CD8-positive, alpha-beta memory T cell (primary cell): ENCODE results near the gene EXD1. TPM values are rescaled to one million over a fixed set of nuclear protein-coding genes. Genes with fewer than 3 reads are reported as not detected.

Source experiments
- CTCF ChIA-PET: fragments of 350-600 bp; sonication (Branson Sonifier 250); formaldehyde crosslinking; loops from one replicate; lab custom pipeline; 2021; ENCODE audit warnings: antibody characterized with exemption; lab: Charles Lee
- POLR2A ChIA-PET: fragments of 350-600 bp; sonication (Branson Sonifier 250); formaldehyde crosslinking; loops from one replicate; lab custom pipeline; 2021; ENCODE audit warnings: antibody characterized with exemption; lab: Charles Lee
- DNase-seq, 5 donors: peaks; one replicate each; pipeline versions ENCODE4 v3.0.0 to v3.0.0-alpha.2; 2020 to 2022; ENCODE audit warnings: mixed read lengths in 1 of 5
- H3K27ac ChIP-seq: one replicate; pipeline ENCODE4 v1.7.0; 2013; ENCODE audit warnings: low read depth, mild to moderate bottlenecking, low read length, moderate library complexity
- H3K27me3 ChIP-seq: 2 replicates; pipeline ENCODE4 v1.7.0; 2013; ENCODE audit warnings: low read length, mild to moderate bottlenecking; ENCODE audit not compliant: insufficient read depth, poor library complexity, severe bottlenecking
- H3K36me3 ChIP-seq: 2 replicates; pipeline ENCODE4 v1.7.0; 2013; ENCODE audit warnings: mild to moderate bottlenecking, low read length, moderate library complexity; ENCODE audit not compliant: insufficient read depth
- H3K4me1 ChIP-seq: 2 replicates; pipeline ENCODE4 v1.7.0; 2013; ENCODE audit warnings: mild to moderate bottlenecking, low read length, moderate library complexity; ENCODE audit not compliant: insufficient read depth
- H3K4me3 ChIP-seq: 2 replicates; pipeline ENCODE4 v1.7.0; 2013; ENCODE audit warnings: mild to moderate bottlenecking, low read length
- H3K9me3 ChIP-seq: 2 replicates; pipeline ENCODE4 v1.7.0; 2013; ENCODE audit warnings: mild to moderate bottlenecking, low read length
- H3K27ac Mint-ChIP-seq, 8 donors: one replicate each; pipeline ENCODE4 v1.8.0; 2020 to 2021; ENCODE audit warnings: mixed read lengths in 8 of 8, mild to moderate bottlenecking in 6 of 8, inconsistent platforms in 3 of 8, moderate library complexity in 3 of 8
- H3K27me3 Mint-ChIP-seq, 2 donors: one replicate each; pipeline ENCODE4 v1.8.0; 2020 to 2021; ENCODE audit warnings: mixed read lengths in 2 of 2, mild to moderate bottlenecking in 1 of 2, moderate library complexity in 1 of 2
- H3K36me3 Mint-ChIP-seq, 3 donors: one replicate each; pipeline ENCODE4 v1.8.0; 2020 to 2021; ENCODE audit warnings: mixed read lengths in 3 of 3, inconsistent platforms in 1 of 3, mild to moderate bottlenecking in 1 of 3
- H3K4me1 Mint-ChIP-seq, 3 donors: one replicate each; pipeline ENCODE4 v1.8.0; 2020 to 2021; ENCODE audit warnings: mixed read lengths in 3 of 3, inconsistent platforms in 1 of 3, mild to moderate bottlenecking in 1 of 3
- H3K4me3 Mint-ChIP-seq, 7 donors: one replicate each; pipeline ENCODE4 v1.8.0; 2020 to 2021; ENCODE audit warnings: mixed read lengths in 7 of 7, mild to moderate bottlenecking in 6 of 7, moderate library complexity in 4 of 7, inconsistent platforms in 2 of 7
- H3K9me3 Mint-ChIP-seq, 5 donors: one replicate each; pipeline ENCODE4 v1.8.0; 2020 to 2022; ENCODE audit warnings: mixed read lengths in 5 of 5, mild to moderate bottlenecking in 3 of 5, moderate library complexity in 2 of 5, inconsistent platforms in 1 of 5
- polyA plus RNA-seq: library from polyadenylated mRNA; unstranded; fragments of 300-500 nt; fragmentation: Illumina TruSeq; gene quantifications from one replicate; pipeline ENCODE4 v1.2.3, GENCODE V29; 2021
- total RNA-seq, 2 experiments: library from RNA; stranded (reverse); gene quantifications; one replicate each; pipeline ENCODE4 v1.2.3, GENCODE V29; 2021

The EXD1 gene, protein sequence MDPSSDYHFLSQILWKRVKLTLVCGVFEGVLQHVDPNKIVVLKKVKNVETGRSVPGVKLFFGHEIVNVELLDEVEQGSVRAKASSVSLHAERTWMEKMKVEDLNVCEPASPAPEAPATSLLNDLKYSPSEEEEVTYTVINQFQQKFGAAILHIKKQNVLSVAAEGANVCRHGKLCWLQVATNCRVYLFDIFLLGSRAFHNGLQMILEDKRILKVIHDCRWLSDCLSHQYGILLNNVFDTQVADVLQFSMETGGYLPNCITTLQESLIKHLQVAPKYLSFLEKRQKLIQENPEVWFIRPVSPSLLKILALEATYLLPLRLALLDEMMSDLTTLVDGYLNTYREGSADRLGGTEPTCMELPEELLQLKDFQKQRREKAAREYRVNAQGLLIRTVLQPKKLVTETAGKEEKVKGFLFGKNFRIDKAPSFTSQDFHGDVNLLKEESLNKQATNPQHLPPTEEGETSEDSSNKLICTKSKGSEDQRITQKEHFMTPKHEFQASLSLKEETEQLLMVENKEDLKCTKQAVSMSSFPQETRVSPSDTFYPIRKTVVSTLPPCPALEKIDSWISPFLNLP
- not detected for total RNA-seq
- polyA plus RNA-seq: 0.28 TPM

DNA sequence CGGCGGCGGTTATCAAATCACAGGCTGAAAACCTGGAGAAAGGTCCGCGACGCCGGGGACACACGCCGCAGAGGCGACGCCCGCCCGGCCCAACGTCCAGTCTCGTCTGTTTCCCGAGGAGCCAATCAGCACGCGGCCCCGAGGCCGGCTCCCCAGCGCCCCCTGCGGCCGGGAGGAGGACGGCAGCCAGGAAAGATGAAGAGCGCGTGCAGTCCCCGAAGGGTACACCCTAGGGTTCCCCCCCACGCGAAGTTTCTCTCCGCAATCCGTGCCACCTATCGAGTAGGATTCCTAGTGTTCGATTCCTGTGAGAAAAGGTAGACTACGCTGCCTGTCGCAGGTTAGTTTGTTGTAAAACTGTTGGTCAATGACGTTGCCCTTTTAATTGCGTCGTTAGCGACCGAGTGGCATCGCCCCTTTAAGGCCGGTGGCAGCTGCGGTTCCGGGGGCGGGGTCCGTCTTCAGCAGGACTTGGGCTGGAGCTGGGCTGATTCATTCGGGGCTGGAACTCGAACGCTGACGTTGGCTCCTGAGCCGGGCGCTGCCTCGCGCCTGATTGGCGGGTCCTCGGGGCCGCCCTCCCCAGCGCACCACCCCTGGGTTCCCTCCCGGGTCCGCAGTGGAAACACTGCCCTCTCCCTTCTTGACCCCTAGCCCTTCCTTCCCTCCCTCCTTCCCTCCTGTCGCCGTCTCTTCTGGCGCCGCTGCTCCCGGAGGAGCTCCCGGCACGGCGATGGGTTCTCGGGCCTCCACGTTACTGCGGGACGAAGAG, at the start of gene EXD1, which contains the start of gene CHP1:
Gene EXD1 (minus strand): TSS at position 108 of the 772 bp plus-strand sequence. CDS start 4,182 bp downstream, outside the sequence.
Gene CHP1 (plus strand): TSS at position 619 of the 772 bp plus-strand sequence. CDS start 115 bp downstream, at position 734.
- Mint-ChIP-seq H3K4me3 (peak within 1 kb of the TSS; percentile 88 to 96 (median 90)), H3K36me3 (peaks cover 0 to 9% (median 0%) of the 10 kb centered on the region in 3 donors), H3K27ac (peak within 1 kb of the TSS; percentile 93 to 98 (median 94)), H3K27me3 (no peaks in the 10 kb centered on the region), H3K9me3 (no peaks in the 10 kb centered on the region), H3K4me1 (peaks cover 26 to 49% (median 36%) of the 10 kb centered on the region in 3 donors)
- no peaks in the 10 kb centered on the region for H3K27me3 ChIP-seq
- peak within 1 kb of the TSS; percentile 84 for H3K4me3 ChIP-seq
- H3K27ac ChIP-seq: peak within 1 kb of the TSS; percentile 84
- H3K9me3 ChIP-seq: no peaks in the 10 kb centered on the region
- CTCF ChIA-PET: interaction anchor here (0.6 to 2.5 kb wide), 15 partner anchors 10 to 373 kb away, joined by 3 to 9 read pairs (median 4); partner anchors contain the start of genes INO80, NUSAP1, OIP5 and VPS18
- POLR2A ChIA-PET: interaction anchor here (0.6 to 1.9 kb wide), 11 partner anchors 38 to 536 kb away, joined by 3 to 11 read pairs (median 3); partner anchors contain the start of genes INO80, NUSAP1, OIP5 and RAD51
- DNase-seq: peak; percentile 92 to 96 (median 92)
- H3K4me1 ChIP-seq: peaks cover 19% of the 10 kb centered on the region
- H3K36me3 ChIP-seq: no peaks in the 10 kb centered on the region

DNA sequence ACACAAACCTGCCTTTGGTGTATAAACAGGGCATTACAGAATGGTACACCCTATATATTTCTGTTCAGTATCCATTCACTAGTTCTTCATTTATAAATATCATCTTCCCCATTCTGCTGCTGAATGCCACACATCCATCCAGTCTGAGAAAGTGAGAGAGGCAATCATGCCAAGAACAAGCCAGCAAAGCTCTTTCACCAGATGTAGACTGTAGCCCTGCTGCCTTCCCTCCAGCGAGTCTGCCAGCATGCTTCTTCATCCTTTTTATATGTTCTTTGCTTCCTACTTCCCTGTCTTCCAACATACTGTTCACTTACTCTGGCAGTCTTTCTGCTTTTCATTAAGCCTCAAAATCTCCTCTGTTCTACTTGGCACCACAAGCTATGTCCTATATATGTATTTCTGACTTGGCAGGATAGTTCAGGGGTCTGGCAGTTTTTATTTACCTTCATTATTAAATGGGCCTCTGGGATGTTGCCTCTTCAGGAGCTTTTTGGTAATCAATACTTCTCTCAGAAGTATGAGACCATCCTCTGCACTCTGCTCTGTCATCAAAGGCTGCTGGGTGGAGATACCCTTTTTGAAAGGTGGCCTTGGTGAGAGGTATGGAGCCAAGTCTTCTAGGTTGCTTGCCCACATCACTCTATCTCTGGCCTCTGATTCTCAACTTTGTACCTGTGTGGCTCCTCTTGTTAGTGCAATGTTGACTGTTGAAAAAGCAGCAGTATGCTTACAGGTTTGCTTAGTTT, 49.2 kb upstream of the EXD1 start:
- no peak overlapping the region for H3K4me3 Mint-ChIP-seq
- DNase-seq: no peak
- peak overlapping the region in 2 of 8 donors; percentile 5 to 64 for H3K27ac Mint-ChIP-seq
- CTCF ChIA-PET: no interaction called here
- no peaks in the 10 kb centered on the region for H3K27me3 ChIP-seq
- POLR2A ChIA-PET: no interaction called here
- H3K27me3 Mint-ChIP-seq: peaks cover 0 to 5% of the 10 kb centered on the region in 2 donors
- H3K4me1 ChIP-seq: peaks cover 7% of the 10 kb centered on the region
- H3K4me1 Mint-ChIP-seq: peaks cover 16 to 18% (median 17%) of the 10 kb centered on the region in 3 donors
- no peak overlapping the region for H3K4me3 ChIP-seq
- no peak overlapping the region for H3K27ac ChIP-seq
- no peaks in the 10 kb centered on the region for H3K9me3 ChIP-seq
- H3K36me3 ChIP-seq: no peaks in the 10 kb centered on the region
- H3K9me3 Mint-ChIP-seq: no peaks in the 10 kb centered on the region
- H3K36me3 Mint-ChIP-seq: peaks cover 4 to 39% (median 5%) of the 10 kb centered on the region in 3 donors

DNA sequence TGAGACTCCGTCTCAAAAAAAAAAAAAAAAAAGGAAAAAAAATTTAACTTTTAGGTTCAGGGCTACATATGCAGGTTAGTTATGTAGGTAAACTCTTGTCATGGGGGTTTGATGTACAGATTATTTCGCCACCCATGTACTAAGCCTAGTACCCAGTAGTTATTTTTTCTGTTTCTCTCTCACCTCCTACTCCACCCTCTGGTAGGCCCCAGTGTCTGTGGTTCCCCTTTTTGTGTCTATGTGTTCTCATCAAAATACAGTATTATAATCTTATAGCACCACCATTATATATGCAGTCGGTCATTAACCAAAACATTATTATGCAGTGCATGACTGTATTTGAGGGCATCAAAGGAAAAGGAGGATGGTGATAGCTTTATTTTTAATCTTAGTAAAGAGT, 47.8 kb upstream of the EXD1 start:
- Mint-ChIP-seq H3K9me3 (no peaks in the 10 kb centered on the region), H3K27me3 (no peaks in the 10 kb centered on the region), H3K36me3 (peaks cover 4 to 37% (median 5%) of the 10 kb centered on the region in 3 donors), H3K27ac (no peak overlapping the region), H3K4me1 (peaks cover 9 to 10% (median 9%) of the 10 kb centered on the region in 3 donors), H3K4me3 (peak overlapping the region in 1 of 7 donors; percentile 9)
- H3K4me3 ChIP-seq: no peak overlapping the region
- H3K27me3 ChIP-seq: no peaks in the 10 kb centered on the region
- no peak for DNase-seq
- peaks cover 6% of the 10 kb centered on the region for H3K4me1 ChIP-seq
- no peak overlapping the region for H3K27ac ChIP-seq
- CTCF ChIA-PET: no interaction called here
- no peaks in the 10 kb centered on the region for H3K9me3 ChIP-seq
- H3K36me3 ChIP-seq: no peaks in the 10 kb centered on the region
- POLR2A ChIA-PET: no interaction called here

DNA sequence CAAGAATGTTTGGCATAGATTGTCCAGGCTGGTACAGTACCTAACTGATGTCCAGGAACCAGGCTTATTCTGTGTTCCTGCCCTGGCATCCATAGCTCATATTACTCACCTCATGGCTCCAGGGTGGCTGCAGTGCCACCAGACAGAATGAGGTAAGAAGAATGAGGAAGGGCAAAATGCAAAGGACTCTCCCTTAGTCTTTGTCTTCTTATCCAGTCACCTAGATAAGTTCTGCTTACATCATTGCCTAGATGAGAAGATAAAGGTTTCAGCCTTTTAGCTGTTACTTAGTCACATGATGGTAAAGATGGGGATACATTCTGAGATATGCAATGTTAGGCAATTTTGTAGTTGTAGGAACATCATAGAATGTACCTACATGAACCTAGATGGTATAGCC, 46.3 kb upstream of the EXD1 start:
- H3K27ac ChIP-seq: no peak overlapping the region
- H3K27me3 Mint-ChIP-seq: no peaks in the 10 kb centered on the region
- no peaks in the 10 kb centered on the region for H3K4me1 Mint-ChIP-seq
- H3K9me3 Mint-ChIP-seq: no peaks in the 10 kb centered on the region
- no peaks in the 10 kb centered on the region for H3K4me1 ChIP-seq
- H3K36me3 Mint-ChIP-seq: peaks cover 4 to 40% (median 5%) of the 10 kb centered on the region in 3 donors
- no peaks in the 10 kb centered on the region for H3K36me3 ChIP-seq
- H3K9me3 ChIP-seq: no peaks in the 10 kb centered on the region
- POLR2A ChIA-PET: no interaction called here
- CTCF ChIA-PET: no interaction called here
- H3K4me3 Mint-ChIP-seq: no peak overlapping the region
- DNase-seq: no peak
- H3K27me3 ChIP-seq: no peaks in the 10 kb centered on the region
- H3K27ac Mint-ChIP-seq: peak overlapping the region in 1 of 8 donors; percentile 17
- no peak overlapping the region for H3K4me3 ChIP-seq

DNA sequence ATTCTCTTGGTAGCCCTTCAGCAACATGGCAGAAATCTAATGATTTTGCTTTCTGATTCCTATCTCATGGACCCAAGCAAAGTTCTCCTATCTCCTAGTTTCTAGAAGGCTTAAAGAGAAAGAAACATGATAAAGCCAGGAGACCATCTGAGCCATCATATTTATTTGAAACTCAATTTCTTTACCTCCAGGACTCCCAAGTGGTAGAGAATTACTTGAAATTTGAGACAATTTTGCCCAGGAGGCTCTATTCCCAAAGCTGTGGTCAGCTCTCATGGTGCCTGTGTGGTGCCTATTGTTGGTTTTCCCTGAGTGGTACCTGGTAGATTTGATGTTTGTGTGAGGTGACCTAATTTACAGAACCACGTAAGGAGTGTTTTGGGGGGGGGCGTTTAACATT, 39.3 kb upstream of the EXD1 start:
- no peak overlapping the region for H3K4me3 ChIP-seq
- no peaks in the 10 kb centered on the region for H3K27me3 Mint-ChIP-seq
- peak overlapping the region in 1 of 8 donors; percentile 13 for H3K27ac Mint-ChIP-seq
- POLR2A ChIA-PET: no interaction called here
- CTCF ChIA-PET: no interaction called here
- H3K4me3 Mint-ChIP-seq: no peak overlapping the region
- H3K4me1 ChIP-seq: no peaks in the 10 kb centered on the region
- peaks cover 0 to 2% (median 0%) of the 10 kb centered on the region in 3 donors for H3K4me1 Mint-ChIP-seq
- no peaks in the 10 kb centered on the region for H3K9me3 Mint-ChIP-seq
- H3K36me3 ChIP-seq: no peaks in the 10 kb centered on the region
- no peaks in the 10 kb centered on the region for H3K27me3 ChIP-seq
- H3K9me3 ChIP-seq: no peaks in the 10 kb centered on the region
- H3K36me3 Mint-ChIP-seq: peaks cover 4 to 43% (median 16%) of the 10 kb centered on the region in 3 donors
- H3K27ac ChIP-seq: no peak overlapping the region
- no peak for DNase-seq

DNA sequence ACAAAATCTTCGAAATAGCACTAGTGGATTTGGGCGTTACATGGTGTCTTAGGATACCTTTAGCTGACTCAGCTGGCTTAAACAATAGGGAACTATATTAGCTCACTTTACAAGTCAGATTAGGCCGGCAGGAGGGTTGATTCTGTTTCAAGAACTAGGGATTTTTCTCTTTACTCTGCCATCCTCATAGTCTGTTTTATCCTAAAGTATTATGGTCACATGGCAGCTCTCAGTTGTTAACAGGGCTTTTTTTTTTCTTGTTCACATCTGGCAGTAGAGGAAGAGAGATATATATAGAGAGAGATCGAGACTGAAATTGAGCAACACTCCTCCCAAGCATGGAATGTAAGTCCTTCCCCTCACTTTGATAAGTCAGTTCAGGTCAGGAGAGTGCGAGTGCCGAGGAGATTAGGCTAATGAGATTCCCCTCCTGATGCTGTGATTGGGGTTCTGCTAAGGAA, 33.4 kb upstream of the EXD1 start:
- Histone ChIP-seq H3K27me3 (no peaks in the 10 kb centered on the region), H3K27ac (no peak overlapping the region), H3K36me3 (peaks cover 16% of the 10 kb centered on the region), H3K4me3 (no peak overlapping the region), H3K4me1 (no peaks in the 10 kb centered on the region), H3K9me3 (no peaks in the 10 kb centered on the region)
- ChIA-PET POLR2A (no interaction called here), CTCF (no interaction called here)
- no peak for DNase-seq
- H3K9me3 Mint-ChIP-seq: no peaks in the 10 kb centered on the region
- H3K36me3 Mint-ChIP-seq: peaks cover 7 to 55% (median 21%) of the 10 kb centered on the region in 3 donors
- H3K27me3 Mint-ChIP-seq: no peaks in the 10 kb centered on the region
- H3K4me3 Mint-ChIP-seq: no peak overlapping the region
- peak overlapping the region in 2 of 8 donors; percentile 64 to 78 for H3K27ac Mint-ChIP-seq
- peaks cover 0 to 2% (median 0%) of the 10 kb centered on the region in 3 donors for H3K4me1 Mint-ChIP-seq

DNA sequence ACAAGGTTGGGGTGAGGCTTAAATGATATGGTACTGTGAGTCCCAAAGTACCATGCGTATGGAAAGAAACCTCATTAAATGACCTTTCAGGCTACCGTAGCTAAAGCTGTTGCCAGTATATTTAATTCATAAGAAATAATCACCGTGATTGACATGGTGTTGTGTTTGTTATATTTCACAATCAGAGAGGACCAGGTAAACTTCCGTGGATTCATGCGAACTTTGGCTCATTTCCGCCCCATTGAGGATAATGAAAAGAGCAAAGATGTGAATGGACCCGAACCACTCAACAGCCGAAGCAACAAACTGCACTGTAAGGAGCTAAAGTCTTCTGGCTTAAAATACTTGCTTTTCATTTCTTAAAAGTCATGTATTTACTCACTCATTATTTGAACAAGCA, 32.0 kb upstream of the EXD1 start:
- H3K4me3 ChIP-seq: no peak overlapping the region
- H3K27me3 ChIP-seq: no peaks in the 10 kb centered on the region
- H3K9me3 Mint-ChIP-seq: no peaks in the 10 kb centered on the region
- ChIA-PET POLR2A (no interaction called here), CTCF (no interaction called here)
- H3K4me3 Mint-ChIP-seq: no peak overlapping the region
- DNase-seq: no peak
- H3K9me3 ChIP-seq: no peaks in the 10 kb centered on the region
- no peak overlapping the region for H3K27ac Mint-ChIP-seq
- no peaks in the 10 kb centered on the region for H3K4me1 ChIP-seq
- H3K27me3 Mint-ChIP-seq: no peaks in the 10 kb centered on the region
- H3K4me1 Mint-ChIP-seq: peaks cover 0 to 2% (median 0%) of the 10 kb centered on the region in 3 donors
- peaks cover 21% of the 10 kb centered on the region for H3K36me3 ChIP-seq
- peaks cover 7 to 61% (median 26%) of the 10 kb centered on the region in 3 donors for H3K36me3 Mint-ChIP-seq
- no peak overlapping the region for H3K27ac ChIP-seq
